ENCODE results near the gene PRDM16.
A peak's percentile ranks its signal among the peaks of the same experiment; 100 is the strongest.

Gene PRDM16

DNA sequence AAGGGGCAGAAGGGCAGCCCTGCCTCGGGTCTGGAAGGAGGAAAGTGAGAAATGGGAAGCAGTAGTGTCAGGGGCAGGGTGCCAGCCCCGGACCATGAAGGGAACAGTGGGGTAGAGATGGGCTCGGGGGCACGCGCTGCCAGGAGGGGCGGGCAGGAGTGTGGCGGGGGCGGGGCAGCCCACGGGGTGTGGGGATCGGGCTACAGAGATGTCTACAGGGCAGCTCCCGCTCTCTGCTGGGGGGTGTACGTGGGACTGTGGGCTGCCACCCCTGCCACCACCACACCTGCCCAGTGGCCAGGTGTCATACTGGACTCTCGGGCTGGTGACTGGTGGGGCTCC, 392.9 kb downstream of the PRDM16 start:
- Histone ChIP-seq H3K4me1 (ENCODE audit: control insufficient read depth, insufficient read depth, low read length) (peaks cover 74% of the 10 kb centered on the region), H3K9ac (ENCODE audit: low read length) (peak overlapping the region; percentile 17), H3K27me3 (ENCODE audit: control insufficient read depth, insufficient read depth, low read length) (no peaks in the 10 kb centered on the region), H3K36me3 (ENCODE audit: control insufficient read depth, insufficient read depth, low read length) (peaks cover 3% of the 10 kb centered on the region), H3K4me3 (ENCODE audit: low read length) (no peak overlapping the region), H3K9me3 (ENCODE audit: control insufficient read depth, low read length) (no peaks in the 10 kb centered on the region)

DNA sequence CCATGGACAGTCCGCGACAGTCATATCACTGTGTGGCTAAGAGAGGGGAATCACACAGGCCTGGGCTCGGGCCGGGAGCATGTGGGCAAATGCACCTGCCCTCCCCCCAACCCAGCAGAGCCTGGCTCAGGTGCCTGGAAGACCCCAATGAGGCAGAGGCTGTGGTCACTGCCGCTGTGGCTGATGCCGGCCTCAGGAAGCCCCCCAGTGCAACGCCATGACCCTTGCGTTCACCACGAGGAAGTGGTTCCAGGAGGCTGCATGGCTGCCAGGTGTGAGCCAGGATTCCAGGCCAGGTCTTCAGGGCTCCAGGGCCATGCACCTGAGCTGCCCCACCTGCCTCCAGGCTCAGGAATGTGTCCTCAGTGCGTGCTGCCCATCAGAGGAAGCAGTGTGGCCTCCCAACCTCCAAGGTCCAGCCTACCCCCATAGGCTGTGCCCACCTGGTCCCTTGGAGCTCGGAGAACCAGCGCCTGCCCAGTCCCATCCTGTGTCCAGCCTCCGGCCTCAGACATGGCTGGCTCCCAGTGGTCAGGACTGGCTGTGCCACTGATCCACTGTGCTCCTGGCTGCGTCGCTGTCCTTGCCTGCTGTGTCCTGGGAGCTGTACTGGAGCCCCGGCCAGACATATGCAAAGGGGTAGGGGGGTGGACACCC, 393.5 kb downstream of the PRDM16 start:
- peak overlapping the region; percentile 17 for H3K9ac ChIP-seq (ENCODE audit: low read length)
- H3K9me3 ChIP-seq (ENCODE audit: control insufficient read depth, low read length): no peaks in the 10 kb centered on the region
- peaks cover 3% of the 10 kb centered on the region for H3K36me3 ChIP-seq (ENCODE audit: control insufficient read depth, insufficient read depth, low read length)
- no peaks in the 10 kb centered on the region for H3K27me3 ChIP-seq (ENCODE audit: control insufficient read depth, insufficient read depth, low read length)
- H3K4me1 ChIP-seq (ENCODE audit: control insufficient read depth, insufficient read depth, low read length): peaks cover 74% of the 10 kb centered on the region
- no peak overlapping the region for H3K4me3 ChIP-seq (ENCODE audit: low read length)

GRCh38 chr1:3463013-3463385, 394.0 kb downstream of the PRDM16 start:
- H3K9ac ChIP-seq (ENCODE audit: low read length): no peak overlapping the region

DNA sequence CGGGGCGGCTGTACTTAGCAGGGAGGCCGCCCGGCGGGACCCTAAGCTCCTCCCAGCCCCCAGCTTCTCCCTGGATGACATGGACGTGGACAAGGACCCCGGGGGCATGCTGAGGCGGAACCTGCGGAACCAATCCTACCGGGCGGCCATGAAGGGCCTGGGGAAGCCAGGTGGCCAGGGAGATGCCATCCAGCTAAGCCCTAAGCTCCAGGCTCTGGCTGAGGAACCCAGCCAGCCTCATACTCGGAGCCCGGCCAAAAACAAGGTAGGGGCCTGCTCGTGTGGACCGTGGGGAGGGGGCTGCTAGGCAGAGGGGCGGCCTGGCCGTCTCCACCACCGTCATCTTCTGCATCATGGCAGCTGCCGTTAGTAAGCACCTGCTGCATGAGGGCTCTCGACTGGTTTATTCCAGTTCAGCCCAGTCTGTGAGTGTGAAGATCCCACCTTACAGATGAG, 394.4 kb downstream of the PRDM16 start:
- Histone ChIP-seq H3K4me3 (ENCODE audit: low read length) (no peak overlapping the region), H3K36me3 (ENCODE audit: control insufficient read depth, insufficient read depth, low read length) (peaks cover 3% of the 10 kb centered on the region), H3K4me1 (ENCODE audit: control insufficient read depth, insufficient read depth, low read length) (peaks cover 73% of the 10 kb centered on the region), H3K9me3 (ENCODE audit: control insufficient read depth, low read length) (no peaks in the 10 kb centered on the region), H3K9ac (ENCODE audit: low read length) (no peak overlapping the region), H3K27me3 (ENCODE audit: control insufficient read depth, insufficient read depth, low read length) (no peaks in the 10 kb centered on the region)

More at GRCh38 chr1:3463013-3463385, 394.0 kb downstream of the PRDM16 start:
- Histone ChIP-seq H3K36me3 (ENCODE audit: control insufficient read depth, insufficient read depth, low read length) (peaks cover 3% of the 10 kb centered on the region), H3K27me3 (ENCODE audit: control insufficient read depth, insufficient read depth, low read length) (no peaks in the 10 kb centered on the region), H3K4me3 (ENCODE audit: low read length) (no peak overlapping the region), H3K4me1 (ENCODE audit: control insufficient read depth, insufficient read depth, low read length) (peaks cover 74% of the 10 kb centered on the region), H3K9me3 (ENCODE audit: control insufficient read depth, low read length) (no peaks in the 10 kb centered on the region)

DNA sequence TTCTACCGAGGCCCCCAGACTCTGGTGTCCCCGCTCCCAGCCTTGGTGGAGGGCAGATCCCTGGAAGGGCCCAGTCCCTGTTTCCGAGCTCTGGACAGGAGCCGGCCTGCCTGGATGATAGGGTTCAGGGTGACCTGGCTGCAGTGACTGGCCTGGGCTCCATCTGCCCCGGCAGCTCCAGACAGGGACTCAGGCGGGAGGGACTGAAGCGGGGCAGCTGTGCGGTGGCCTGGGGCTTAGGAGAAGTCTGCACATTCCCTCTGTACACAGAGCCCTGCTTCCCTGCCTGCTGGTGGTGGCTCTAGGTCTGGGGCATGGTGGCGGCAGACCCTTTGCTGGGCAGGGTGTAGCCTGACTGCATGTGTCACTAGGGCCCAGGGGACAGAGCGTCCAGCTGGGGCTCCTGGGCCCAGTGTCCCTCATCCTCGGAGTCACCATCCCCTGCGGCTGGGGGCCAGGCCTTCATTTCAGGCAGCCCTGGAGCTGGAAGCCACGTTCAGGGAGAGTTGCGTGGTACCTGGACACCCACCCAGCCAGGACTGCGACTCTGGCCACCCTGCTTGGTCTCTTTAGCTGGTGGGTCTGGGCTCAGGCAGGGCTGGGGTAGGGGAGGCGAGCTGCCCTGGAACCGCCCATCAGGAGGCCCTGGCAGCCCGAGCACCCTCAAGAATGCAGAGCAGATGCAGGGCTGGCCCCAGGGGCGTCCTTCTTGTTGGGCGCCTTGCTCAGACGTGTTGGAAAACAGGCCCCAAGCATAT, 395.1 kb downstream of the PRDM16 start:
- no peak overlapping the region for H3K9ac ChIP-seq (ENCODE audit: low read length)

GRCh38 chr1:3464649-3465025, 395.6 kb downstream of the PRDM16 start:
- H3K36me3 ChIP-seq (ENCODE audit: control insufficient read depth, insufficient read depth, low read length): peaks cover 3% of the 10 kb centered on the region
- peaks cover 66% of the 10 kb centered on the region for H3K4me1 ChIP-seq (ENCODE audit: control insufficient read depth, insufficient read depth, low read length)
- H3K9me3 ChIP-seq (ENCODE audit: control insufficient read depth, low read length): no peaks in the 10 kb centered on the region
- no peak overlapping the region for H3K4me3 ChIP-seq (ENCODE audit: low read length)
- H3K9ac ChIP-seq (ENCODE audit: low read length): no peak overlapping the region
- no peaks in the 10 kb centered on the region for H3K27me3 ChIP-seq (ENCODE audit: control insufficient read depth, insufficient read depth, low read length)

More for the DNA sequence above, 395.1 kb downstream of the PRDM16 start:
- Histone ChIP-seq H3K4me3 (ENCODE audit: low read length) (no peak overlapping the region), H3K27me3 (ENCODE audit: control insufficient read depth, insufficient read depth, low read length) (no peaks in the 10 kb centered on the region), H3K9me3 (ENCODE audit: control insufficient read depth, low read length) (no peaks in the 10 kb centered on the region), H3K36me3 (ENCODE audit: control insufficient read depth, insufficient read depth, low read length) (peaks cover 3% of the 10 kb centered on the region), H3K4me1 (ENCODE audit: control insufficient read depth, insufficient read depth, low read length) (peaks cover 66% of the 10 kb centered on the region)

DNA sequence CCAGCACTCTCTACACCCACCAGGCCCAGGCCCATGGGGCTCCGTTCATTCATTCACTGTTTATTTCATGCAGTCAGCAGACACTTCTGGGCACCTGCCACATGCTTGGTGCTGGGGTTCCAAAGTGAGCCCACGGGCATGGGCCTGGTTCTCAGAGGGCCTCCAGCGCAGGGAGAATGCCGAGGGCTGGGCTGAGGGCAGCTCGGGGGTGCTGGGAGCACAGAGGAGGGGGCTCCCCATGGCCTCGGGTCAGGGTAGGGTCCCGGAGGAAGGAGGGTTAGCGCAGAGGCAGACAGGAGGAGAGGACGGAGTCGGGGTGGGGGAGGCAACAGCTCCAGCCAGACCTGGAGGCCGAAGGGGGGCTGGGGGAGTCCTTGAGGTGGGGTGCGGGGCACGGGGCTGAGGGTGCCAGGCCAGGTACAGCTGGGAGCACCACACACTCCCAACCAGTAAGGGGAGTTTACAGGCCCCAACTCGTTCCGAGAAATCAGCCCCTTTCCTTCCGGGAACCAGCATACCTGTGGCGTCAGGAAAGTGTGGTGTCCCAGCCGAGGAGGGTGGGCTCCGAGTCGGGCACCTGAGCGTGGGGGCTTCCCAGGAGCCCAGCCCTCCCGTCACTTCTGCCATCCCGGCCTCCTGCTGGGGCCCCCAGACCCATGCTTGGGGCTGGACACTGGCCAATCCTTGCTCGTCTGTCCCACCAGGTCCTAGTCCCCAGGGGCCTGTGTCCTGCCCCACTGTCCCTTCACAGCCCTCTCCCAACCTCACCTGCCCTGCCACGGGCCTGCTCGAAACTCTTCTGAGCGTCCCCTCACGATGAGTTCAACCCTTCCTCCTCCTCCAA, 396.3 kb downstream of the PRDM16 start:
- H3K27me3 ChIP-seq (ENCODE audit: control insufficient read depth, insufficient read depth, low read length): no peaks in the 10 kb centered on the region
- H3K4me1 ChIP-seq (ENCODE audit: control insufficient read depth, insufficient read depth, low read length): peaks cover 65% of the 10 kb centered on the region
- H3K36me3 ChIP-seq (ENCODE audit: control insufficient read depth, insufficient read depth, low read length): peaks cover 3% of the 10 kb centered on the region
- no peak overlapping the region for H3K9ac ChIP-seq (ENCODE audit: low read length)
- no peak overlapping the region for H3K4me3 ChIP-seq (ENCODE audit: low read length)
- H3K9me3 ChIP-seq (ENCODE audit: control insufficient read depth, low read length): no peaks in the 10 kb centered on the region

DNA sequence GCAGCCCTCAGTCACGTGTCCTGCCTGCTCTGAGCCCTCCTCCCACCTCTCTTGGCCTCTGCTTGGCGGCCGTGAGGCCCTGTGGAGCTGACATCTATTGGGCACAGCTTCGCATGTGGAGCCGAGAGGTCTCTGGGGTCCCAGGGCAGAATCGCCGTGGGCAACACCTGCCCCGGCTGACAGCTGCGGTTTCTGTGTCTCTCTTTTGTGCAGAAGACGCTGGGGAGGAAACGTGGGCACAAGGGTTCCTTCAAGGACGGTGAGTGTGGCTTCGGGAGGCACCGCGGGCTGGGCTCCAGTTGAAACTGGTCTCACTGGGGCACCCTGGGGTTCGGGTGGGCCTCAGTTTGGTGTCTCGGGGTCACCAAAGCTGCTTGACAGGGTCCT, 396.9 kb downstream of the PRDM16 start:
- Histone ChIP-seq H3K27me3 (ENCODE audit: control insufficient read depth, insufficient read depth, low read length) (no peaks in the 10 kb centered on the region), H3K36me3 (ENCODE audit: control insufficient read depth, insufficient read depth, low read length) (peaks cover 3% of the 10 kb centered on the region), H3K9me3 (ENCODE audit: control insufficient read depth, low read length) (no peaks in the 10 kb centered on the region), H3K4me1 (ENCODE audit: control insufficient read depth, insufficient read depth, low read length) (peaks cover 65% of the 10 kb centered on the region), H3K9ac (ENCODE audit: low read length) (no peak overlapping the region), H3K4me3 (ENCODE audit: low read length) (no peak overlapping the region)

DNA sequence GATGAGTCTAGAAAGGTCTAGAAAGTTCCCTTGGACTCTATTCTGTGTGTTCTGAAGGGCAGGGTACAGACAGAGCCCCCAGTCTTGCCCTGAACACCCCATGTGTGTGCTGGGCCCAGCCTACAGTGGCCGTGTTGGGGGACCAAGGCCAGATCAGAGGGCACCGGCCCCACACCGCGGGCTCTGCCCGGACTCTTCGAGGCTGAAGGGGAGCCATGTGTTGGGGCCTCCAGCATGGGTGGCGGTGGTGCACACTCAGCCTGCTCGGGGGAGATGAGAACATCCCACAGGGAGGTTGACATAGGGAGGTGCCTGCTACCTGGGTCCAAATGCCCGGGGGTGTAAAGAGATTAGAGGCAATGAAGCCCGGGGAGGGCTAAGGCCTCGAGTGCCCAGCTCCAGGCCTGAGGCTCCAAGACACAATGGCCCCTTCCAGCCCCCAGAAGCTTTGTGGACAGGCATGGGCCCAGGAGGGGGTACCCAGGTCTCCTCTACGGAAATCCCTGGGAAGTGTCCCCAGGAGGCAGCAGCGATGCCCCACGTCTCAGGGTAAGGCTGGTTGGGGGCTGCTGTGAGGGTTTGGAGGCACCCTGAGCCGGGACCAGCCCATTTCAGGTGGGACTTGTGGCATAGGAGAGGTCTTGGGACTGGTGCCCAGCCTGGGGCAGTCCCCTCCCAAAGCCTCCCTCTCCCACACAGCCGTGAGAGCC, 397.5 kb downstream of the PRDM16 start:
- Histone ChIP-seq H3K4me3 (ENCODE audit: low read length) (no peak overlapping the region), H3K4me1 (ENCODE audit: control insufficient read depth, insufficient read depth, low read length) (peaks cover 65% of the 10 kb centered on the region), H3K36me3 (ENCODE audit: control insufficient read depth, insufficient read depth, low read length) (no peaks in the 10 kb centered on the region), H3K9me3 (ENCODE audit: control insufficient read depth, low read length) (no peaks in the 10 kb centered on the region), H3K9ac (ENCODE audit: low read length) (peak overlapping the region; percentile 9), H3K27me3 (ENCODE audit: control insufficient read depth, insufficient read depth, low read length) (no peaks in the 10 kb centered on the region)

GRCh38 chr1:3467096-3468036, 398.4 kb downstream of the PRDM16 start:
- Histone ChIP-seq H3K36me3 (ENCODE audit: control insufficient read depth, insufficient read depth, low read length) (no peaks in the 10 kb centered on the region), H3K4me3 (ENCODE audit: low read length) (no peak overlapping the region), H3K27me3 (ENCODE audit: control insufficient read depth, insufficient read depth, low read length) (no peaks in the 10 kb centered on the region), H3K9ac (ENCODE audit: low read length) (peak overlapping the region; percentile 9), H3K4me1 (ENCODE audit: control insufficient read depth, insufficient read depth, low read length) (peaks cover 58% of the 10 kb centered on the region), H3K9me3 (ENCODE audit: control insufficient read depth, low read length) (no peaks in the 10 kb centered on the region)
